Measurements from ENCODE around the gene NTN5.

- TF ChIP-seq SUZ12 (IDR thresholded peaks at IDR 0.05) (no peak), FOXA1 (IDR thresholded peaks at IDR 0.05) (no peak), LEF1 (IDR thresholded peaks at IDR 0.05; ENCODE audit: borderline replicate concordance) (no peak), SP1 (IDR thresholded peaks at IDR 0.05) (no peak), BHLHE40 (IDR thresholded peaks at IDR 0.05; ENCODE audit: borderline replicate concordance) (no peak)
Measured at GRCh38 chr19:48696353-48697010, 23.7 kb upstream of the NTN5 start.

Measured in HEK293T (cell line).